BLaER1 (cell line): ENCODE measurements around the gene DCAF8L1.
"Not testable (repeated sequence)": the region's sequence is repeated elsewhere in the genome, so short reads cannot be mapped to it uniquely, and the experiment has no call there.

Experiments
- H3K27ac ChIP-seq: shearing (Covaris generic); formaldehyde crosslinking; 2 replicates; pipeline ENCODE4 v1.8.1; 2022
- H3K27me3 ChIP-seq: shearing (Covaris generic); formaldehyde crosslinking; 2 replicates; pipeline ENCODE4 v1.8.1; 2022
- H3K36me3 ChIP-seq: shearing (Covaris generic); formaldehyde crosslinking; 2 replicates; pipeline ENCODE4 v1.8.1; 2022
- H3K4me1 ChIP-seq: shearing (Covaris generic); formaldehyde crosslinking; 2 replicates; pipeline ENCODE4 v1.8.1; 2022
- H3K4me2 ChIP-seq: shearing (Covaris generic); formaldehyde crosslinking; 2 replicates; pipeline ENCODE4 v1.8.1; 2022
- H3K4me3 ChIP-seq: shearing (Covaris generic); formaldehyde crosslinking; 2 replicates; pipeline ENCODE4 v1.8.1; 2022
- H3K9ac ChIP-seq: shearing (Covaris generic); formaldehyde crosslinking; 2 replicates; pipeline ENCODE4 v1.8.1; 2022
- H3K9me3 ChIP-seq: shearing (Covaris generic); formaldehyde crosslinking; 2 replicates; pipeline ENCODE4 v1.8.1; 2022
- H4K20me1 ChIP-seq: shearing (Covaris generic); formaldehyde crosslinking; 2 replicates; pipeline ENCODE4 v1.8.1; 2022
- Cebpa-rat ChIP-seq: shearing (Covaris generic); IDR thresholded peaks from 2 replicates; pipeline ENCODE4 v1.8.1; 2022

DCAF8L1 gene

GRCh38 chrX:27976284-27976683, 5.0 kb downstream of the DCAF8L1 start:
- peaks cover 6% of the 10 kb centered on the region; the same call in 1 of the 2 replicates for H4K20me1 ChIP-seq
- no peak overlapping the region for H3K4me3 ChIP-seq
- no peak overlapping the region for H3K27ac ChIP-seq
- H3K27me3 ChIP-seq, result peaks cover 80% of the 10 kb centered on the region
- H3K4me1 ChIP-seq, result no peaks in the 10 kb centered on the region
- H3K4me2 ChIP-seq, result no peak overlapping the region
- peaks cover 9% of the 10 kb centered on the region; the same call in 1 of the 2 replicates for H3K9me3 ChIP-seq
- H3K9ac ChIP-seq, result no peak overlapping the region
- TF ChIP-seq Cebpa-rat, result no peak
- H3K36me3 ChIP-seq, result no peaks in the 10 kb centered on the region

GRCh38 chrX:27968878-27969277, 12.4 kb downstream of the DCAF8L1 start:
- no peak overlapping the region for H3K27ac ChIP-seq
- no peak overlapping the region for H3K4me3 ChIP-seq

GRCh38 chrX:27968352-27968751, 12.9 kb downstream of the DCAF8L1 start:
- no peak overlapping the region for H3K27ac ChIP-seq
- H3K9ac ChIP-seq, result no peak overlapping the region
- H3K4me3 ChIP-seq, result no peak overlapping the region
- peaks cover 76% of the 10 kb centered on the region for H3K27me3 ChIP-seq
- peaks cover 12% of the 10 kb centered on the region for H3K9me3 ChIP-seq
- no peaks in the 10 kb centered on the region for H3K36me3 ChIP-seq
- no peak for TF ChIP-seq Cebpa-rat
- H4K20me1 ChIP-seq, result no peaks in the 10 kb centered on the region
- no peak overlapping the region for H3K4me2 ChIP-seq
- no peaks in the 10 kb centered on the region for H3K4me1 ChIP-seq

More at GRCh38 chrX:27968878-27969277, 12.4 kb downstream of the DCAF8L1 start:
- Histone ChIP-seq H3K9me3 (peaks cover 12% of the 10 kb centered on the region), H3K4me1 (no peaks in the 10 kb centered on the region), H3K27me3 (peaks cover 81% of the 10 kb centered on the region), H3K9ac (no peak overlapping the region), H4K20me1 (0 out of 2 replicates have a peak, but pooled peaks cover under 1% of the 10 kb centered on the region), H3K36me3 (no peaks in the 10 kb centered on the region), H3K4me2 (no peak overlapping the region)
- no peak for TF ChIP-seq Cebpa-rat

DNA sequence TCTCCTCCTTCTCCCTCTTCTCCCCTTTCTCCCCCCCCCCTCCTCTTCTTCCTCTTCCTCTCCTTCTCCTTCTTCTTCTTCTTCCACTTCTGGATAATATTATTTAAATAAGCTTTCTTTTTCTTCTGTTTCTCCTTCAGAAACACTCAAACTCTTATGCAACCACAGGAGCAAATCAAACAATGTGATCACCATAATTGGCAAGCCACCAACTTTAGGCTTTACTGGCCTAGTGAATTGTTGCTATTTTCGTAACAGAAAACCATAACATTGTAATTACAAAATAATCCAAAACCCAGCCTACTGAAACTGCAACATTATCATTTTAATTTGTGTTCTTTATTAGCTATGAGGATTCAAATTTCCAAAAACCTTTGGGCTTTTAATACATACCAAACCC, 14.3 kb downstream of the DCAF8L1 start:
- H4K20me1 ChIP-seq, result no peaks in the 10 kb centered on the region
- H3K27ac ChIP-seq, result no peak overlapping the region
- H3K4me3 ChIP-seq, result no peak overlapping the region
- H3K9ac ChIP-seq, result no peak overlapping the region
- peaks cover 75% of the 10 kb centered on the region for H3K27me3 ChIP-seq
- H3K4me2 ChIP-seq, result no peak overlapping the region
- TF ChIP-seq Cebpa-rat, result no peak
- H3K36me3 ChIP-seq, result no peaks in the 10 kb centered on the region
- peaks cover 22% of the 10 kb centered on the region for H3K9me3 ChIP-seq
- no peaks in the 10 kb centered on the region for H3K4me1 ChIP-seq

GRCh38 chrX:27966492-27966891, 14.8 kb downstream of the DCAF8L1 start:
- no peaks in the 10 kb centered on the region for H4K20me1 ChIP-seq
- no peak overlapping the region for H3K27ac ChIP-seq
- no peak overlapping the region for H3K9ac ChIP-seq
- H3K27me3 ChIP-seq, result peaks cover 72% of the 10 kb centered on the region
- no peaks in the 10 kb centered on the region for H3K4me1 ChIP-seq
- H3K4me3 ChIP-seq, result no peak overlapping the region
- TF ChIP-seq Cebpa-rat, result no peak
- H3K4me2 ChIP-seq, result no peak overlapping the region
- no peaks in the 10 kb centered on the region for H3K36me3 ChIP-seq
- peaks cover 26% of the 10 kb centered on the region for H3K9me3 ChIP-seq

DNA sequence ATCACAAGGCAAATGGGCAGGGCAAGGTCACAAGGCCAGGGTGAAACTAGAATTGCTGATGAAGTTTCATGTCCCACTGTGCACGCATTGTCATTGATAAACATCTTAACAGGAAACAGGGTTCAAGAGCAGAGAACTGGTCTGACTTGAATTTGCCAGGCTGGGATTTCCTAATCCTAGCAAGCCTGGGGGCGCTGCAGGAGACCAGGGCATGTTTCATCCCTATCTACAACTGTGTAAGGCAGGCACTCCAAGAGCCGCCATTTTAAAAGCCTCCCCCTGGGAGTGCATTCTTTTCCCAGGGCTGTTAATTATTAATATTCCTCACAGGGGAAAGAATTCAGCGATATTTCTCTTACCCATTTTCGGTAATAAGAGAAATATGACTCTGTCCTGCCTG, 15.9 kb downstream of the DCAF8L1 start:
- peaks cover 38% of the 10 kb centered on the region for H3K9me3 ChIP-seq
- H3K27ac ChIP-seq, H3K4me2 ChIP-seq, H3K4me1 ChIP-seq, H4K20me1 ChIP-seq, H3K9ac ChIP-seq, H3K36me3 ChIP-seq, H3K4me3 ChIP-seq: not testable (repeated sequence)
- H3K27me3 ChIP-seq, result peaks cover 67% of the 10 kb centered on the region

GRCh38 chrX:27964432-27964831, 16.8 kb downstream of the DCAF8L1 start:
- Histone ChIP-seq H4K20me1 (no peaks in the 10 kb centered on the region), H3K4me3 (no peak overlapping the region)

DNA sequence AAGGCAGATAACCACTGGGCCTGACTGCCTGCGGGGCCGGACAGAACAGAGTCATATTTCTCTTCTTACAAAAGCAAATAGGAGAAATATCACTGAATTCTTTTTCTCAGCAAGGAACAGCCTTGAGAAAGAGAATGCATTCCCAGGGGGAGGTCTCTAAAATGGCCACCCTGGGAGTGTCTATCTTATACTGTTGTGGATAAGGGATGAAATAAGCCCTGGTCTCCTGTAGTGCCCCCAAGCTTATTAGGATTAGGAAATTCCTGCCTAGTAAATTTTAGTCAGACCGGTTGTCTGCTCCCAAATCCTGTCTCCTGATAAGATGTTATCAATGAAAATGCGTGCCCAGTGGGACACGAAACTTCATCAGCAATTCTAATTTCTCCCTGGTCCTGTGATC, 20.8 kb downstream of the DCAF8L1 start:
- H3K27ac ChIP-seq, H4K20me1 ChIP-seq, H3K4me3 ChIP-seq, H3K9ac ChIP-seq, H3K4me1 ChIP-seq, H3K4me2 ChIP-seq, H3K36me3 ChIP-seq: not testable (repeated sequence)
- Histone ChIP-seq H3K27me3 (peaks cover 23% of the 10 kb centered on the region), H3K9me3 (peaks cover 45% of the 10 kb centered on the region)

More at GRCh38 chrX:27964432-27964831, 16.8 kb downstream of the DCAF8L1 start:
- H3K27ac ChIP-seq, result no peak overlapping the region
- H3K27me3 ChIP-seq, result peaks cover 59% of the 10 kb centered on the region
- no peak for TF ChIP-seq Cebpa-rat
- H3K4me1 ChIP-seq, result no peaks in the 10 kb centered on the region
- H3K9ac ChIP-seq, result no peak overlapping the region
- no peaks in the 10 kb centered on the region for H3K36me3 ChIP-seq
- H3K4me2 ChIP-seq, result no peak overlapping the region
- H3K9me3 ChIP-seq, result peaks cover 47% of the 10 kb centered on the region

GRCh38 chrX:27953171-27953570, 28.1 kb downstream of the DCAF8L1 start:
- no peaks in the 10 kb centered on the region for H3K36me3 ChIP-seq
- peaks cover 11% of the 10 kb centered on the region; the same call in 1 of the 2 replicates for H3K27me3 ChIP-seq
- H4K20me1 ChIP-seq, result no peaks in the 10 kb centered on the region
- no peak overlapping the region for H3K4me3 ChIP-seq
- no peaks in the 10 kb centered on the region for H3K9me3 ChIP-seq
- H3K27ac ChIP-seq, result no peak overlapping the region
- H3K4me2 ChIP-seq, result no peak overlapping the region
- no peak for TF ChIP-seq Cebpa-rat
- no peaks in the 10 kb centered on the region for H3K4me1 ChIP-seq
- H3K9ac ChIP-seq, result no peak overlapping the region

DNA sequence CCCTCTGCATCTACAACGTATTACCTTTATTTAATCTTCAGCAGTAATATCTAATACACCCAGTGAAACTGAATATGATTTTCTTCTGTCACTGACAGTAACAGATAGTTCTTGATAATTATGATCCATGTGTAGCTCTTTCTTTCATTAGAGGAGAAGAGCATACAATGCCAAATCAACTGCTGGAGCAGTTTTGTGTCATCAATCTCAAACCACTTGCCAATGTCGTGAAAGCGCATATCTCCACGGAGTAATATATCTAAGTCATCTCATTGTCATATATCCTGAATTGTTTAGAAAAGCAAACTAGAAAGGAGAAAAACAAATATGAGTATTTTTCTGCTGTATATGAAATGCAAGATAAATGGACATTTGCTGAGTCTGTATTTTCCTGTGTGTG, 47.9 kb downstream of the DCAF8L1 start:
- no peak overlapping the region for H3K9ac ChIP-seq
- H3K4me1 ChIP-seq, result no peaks in the 10 kb centered on the region
- no peak overlapping the region for H3K27ac ChIP-seq
- no peaks in the 10 kb centered on the region for H4K20me1 ChIP-seq
- H3K4me3 ChIP-seq, result no peak overlapping the region
- H3K27me3 ChIP-seq, result peaks cover 33% of the 10 kb centered on the region
- no peak for TF ChIP-seq Cebpa-rat
- H3K4me2 ChIP-seq, result no peak overlapping the region
- H3K9me3 ChIP-seq, result no peaks in the 10 kb centered on the region
- H3K36me3 ChIP-seq, result no peaks in the 10 kb centered on the region
